HTR-8/SVneo (cell line): ENCODE data around the gene ZDHHC5.

Experiments
- DNase-seq: peaks from one replicate; pipeline ENCODE4 v3.0.0; 2011; ENCODE audit warnings: low spot score, mixed read lengths; ENCODE audit not compliant: insufficient read length
- FAIRE-seq: peaks from 2 replicates; lab custom pipeline; 2011; peaks lifted over from hg19 to GRCh38; lab: Jason Lieb, UNC

The ZDHHC5 gene, protein sequence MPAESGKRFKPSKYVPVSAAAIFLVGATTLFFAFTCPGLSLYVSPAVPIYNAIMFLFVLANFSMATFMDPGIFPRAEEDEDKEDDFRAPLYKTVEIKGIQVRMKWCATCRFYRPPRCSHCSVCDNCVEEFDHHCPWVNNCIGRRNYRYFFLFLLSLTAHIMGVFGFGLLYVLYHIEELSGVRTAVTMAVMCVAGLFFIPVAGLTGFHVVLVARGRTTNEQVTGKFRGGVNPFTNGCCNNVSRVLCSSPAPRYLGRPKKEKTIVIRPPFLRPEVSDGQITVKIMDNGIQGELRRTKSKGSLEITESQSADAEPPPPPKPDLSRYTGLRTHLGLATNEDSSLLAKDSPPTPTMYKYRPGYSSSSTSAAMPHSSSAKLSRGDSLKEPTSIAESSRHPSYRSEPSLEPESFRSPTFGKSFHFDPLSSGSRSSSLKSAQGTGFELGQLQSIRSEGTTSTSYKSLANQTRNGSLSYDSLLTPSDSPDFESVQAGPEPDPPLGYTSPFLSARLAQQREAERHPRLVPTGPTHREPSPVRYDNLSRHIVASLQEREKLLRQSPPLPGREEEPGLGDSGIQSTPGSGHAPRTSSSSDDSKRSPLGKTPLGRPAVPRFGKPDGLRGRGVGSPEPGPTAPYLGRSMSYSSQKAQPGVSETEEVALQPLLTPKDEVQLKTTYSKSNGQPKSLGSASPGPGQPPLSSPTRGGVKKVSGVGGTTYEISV

DNA sequence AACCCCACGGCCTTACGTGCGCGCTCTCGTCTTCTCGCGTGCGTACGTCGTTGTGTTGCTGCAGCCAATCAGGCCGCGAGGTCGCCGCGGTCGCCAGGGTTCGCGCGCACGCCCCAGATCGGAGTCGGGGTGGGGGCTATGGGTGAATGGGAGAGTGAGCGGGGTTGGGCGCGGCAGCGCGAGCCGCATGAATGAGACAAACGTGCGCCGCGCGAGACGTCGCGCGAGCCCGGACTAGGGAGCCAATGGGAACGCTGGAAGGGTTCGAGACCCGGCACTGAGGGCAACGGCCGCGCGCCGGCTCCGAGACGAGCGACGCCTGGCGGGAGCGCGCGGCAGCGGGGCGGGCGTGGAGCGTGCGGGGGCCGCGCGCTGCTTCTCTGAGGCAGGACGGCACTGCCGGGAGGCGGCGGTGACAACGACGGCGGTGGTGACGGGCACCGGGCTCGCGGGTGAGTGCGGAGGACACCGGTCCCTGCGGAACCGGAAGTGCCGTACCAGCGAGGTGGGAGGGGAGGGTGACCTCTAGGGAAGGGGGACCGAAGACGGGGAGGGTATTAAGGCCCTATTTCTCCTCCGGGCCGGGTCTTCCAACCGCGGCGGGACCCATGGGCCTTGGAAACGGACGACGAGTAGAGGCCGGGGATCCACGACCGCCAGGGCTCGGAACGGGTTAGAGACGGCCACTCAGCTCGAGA lies at the start of gene ZDHHC5:
Gene ZDHHC5 (plus strand): TSS at position 379 of the 698 bp plus-strand sequence. CDS start 4,977 bp downstream, outside the sequence.
- DNase-seq: peak; percentile 98

DNA sequence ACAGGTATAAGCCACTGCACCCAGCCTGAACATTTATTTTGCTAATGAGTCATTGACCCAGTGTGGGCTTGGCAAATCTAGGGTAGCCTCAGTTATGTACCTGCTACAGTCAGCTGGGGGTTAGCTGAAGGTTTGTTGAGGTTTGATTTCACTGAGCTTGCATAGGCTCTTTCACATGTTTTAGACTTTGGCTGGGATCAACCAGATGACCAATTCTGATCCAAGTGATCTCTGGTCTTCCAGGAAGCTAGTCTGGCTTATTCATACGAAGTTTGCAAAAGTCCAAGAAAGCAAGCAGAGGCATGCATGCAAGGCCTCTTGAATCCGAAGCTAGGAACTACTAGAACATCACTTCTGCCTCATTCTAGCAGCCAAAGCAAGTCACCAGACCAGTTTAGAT lies 49.5 kb upstream of the ZDHHC5 start:
- DNase-seq (no peak), FAIRE-seq (no peak)

More for the DNA sequence above, at the start of gene ZDHHC5:
- FAIRE-seq: peak; percentile 97

DNA sequence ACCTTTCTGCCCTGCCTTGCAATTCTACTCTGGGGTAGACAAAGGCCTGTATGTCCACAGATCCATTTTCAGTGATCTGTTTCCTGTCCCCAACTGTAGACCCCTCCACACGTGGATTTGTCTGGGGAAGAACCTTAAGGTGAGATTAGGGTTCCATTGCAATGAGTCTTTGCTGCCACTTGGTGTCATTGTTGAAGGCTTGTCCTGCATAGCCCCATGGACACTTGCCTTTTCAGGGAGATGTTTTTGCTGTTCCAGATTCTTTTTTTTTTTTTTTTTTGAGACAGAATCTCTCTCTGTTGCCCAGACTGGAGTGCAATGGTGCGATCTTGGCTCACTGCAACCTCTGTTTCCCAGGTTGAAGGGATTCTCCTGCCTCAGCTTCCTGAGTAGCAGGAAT lies 48.6 kb upstream of the ZDHHC5 start:
- DNase-seq (no peak), FAIRE-seq (no peak)

DNA sequence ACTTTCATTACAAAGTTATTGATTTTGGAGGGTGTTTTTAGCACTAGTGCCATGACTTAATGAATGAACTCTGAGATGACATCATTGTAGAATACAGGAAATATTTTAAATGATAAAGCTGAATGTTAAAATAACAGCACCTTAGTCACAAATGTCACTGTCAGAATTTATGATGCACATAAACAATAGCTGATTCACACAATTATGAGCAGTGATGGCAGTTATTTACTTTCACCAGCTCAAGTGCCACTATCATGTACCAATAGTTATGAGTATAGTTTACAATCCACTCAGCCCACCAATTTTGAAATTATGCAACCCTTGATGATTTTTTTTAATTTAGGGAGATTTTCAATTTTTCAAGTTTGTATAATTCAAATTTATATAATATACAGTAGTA lies 47.4 kb upstream of the ZDHHC5 start:
- no peak for DNase-seq

DNA sequence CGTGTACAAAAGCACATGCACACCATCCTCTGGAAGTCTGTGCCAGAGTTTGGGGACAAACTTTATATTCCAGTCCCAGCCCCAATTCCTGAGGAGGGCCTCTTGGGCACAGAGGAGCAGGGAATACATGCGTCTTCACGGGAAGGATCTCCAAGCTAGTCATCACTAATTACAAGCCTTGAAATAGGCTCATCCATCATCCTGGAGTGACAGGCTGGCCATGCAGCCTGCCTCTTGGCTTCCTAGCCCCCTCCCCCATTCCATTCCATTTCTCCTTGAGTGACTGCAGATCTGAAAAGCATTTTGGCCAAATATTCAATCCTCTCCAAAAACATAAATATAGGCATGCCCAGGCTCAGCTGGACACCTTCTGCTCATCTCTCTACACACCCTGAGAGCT lies 45.7 kb upstream of the ZDHHC5 start:
- DNase-seq (no peak), FAIRE-seq (no peak)

More for the DNA sequence above, 47.4 kb upstream of the ZDHHC5 start:
- FAIRE-seq: no peak

DNA sequence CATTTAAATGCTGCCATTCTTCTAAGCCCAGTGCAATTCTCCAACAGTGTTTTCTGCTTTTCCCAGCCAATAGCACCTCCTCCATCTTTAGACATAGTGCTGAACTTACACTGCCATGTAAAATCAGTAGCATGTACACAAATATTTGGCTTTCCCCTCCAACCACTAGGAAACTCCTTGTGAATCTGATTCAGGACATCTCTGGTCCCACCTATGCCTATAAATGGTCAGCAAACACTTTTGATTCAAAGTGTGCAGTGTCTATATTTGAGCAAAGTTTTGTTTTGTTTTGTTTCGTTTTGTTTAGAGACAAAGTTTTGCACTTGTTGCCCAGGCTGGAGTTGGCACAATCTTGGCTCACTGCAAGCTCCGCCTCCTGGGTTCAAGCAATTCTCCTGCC lies 43.0 kb upstream of the ZDHHC5 start:
- no peak for FAIRE-seq
- DNase-seq: no peak

DNA sequence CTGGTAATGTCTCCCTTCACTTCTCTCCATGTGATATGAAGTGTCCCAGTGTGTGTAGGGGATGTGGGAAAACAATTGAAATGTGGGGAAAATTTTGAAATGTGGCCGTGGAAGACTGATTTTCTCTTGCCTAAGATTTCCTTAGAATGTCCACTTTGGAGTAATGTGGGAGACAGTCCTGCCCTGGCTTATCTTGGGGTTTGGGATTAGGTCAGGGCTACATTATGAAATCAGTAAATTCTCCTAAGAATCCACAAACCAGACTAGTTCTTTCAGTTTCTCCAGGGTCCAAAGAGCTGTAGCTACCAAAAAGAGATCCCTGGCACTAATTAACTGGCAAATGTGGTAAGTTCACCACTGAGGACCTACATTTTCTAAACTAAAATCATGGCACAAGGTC lies 41.0 kb upstream of the ZDHHC5 start:
- DNase-seq: no peak
- FAIRE-seq: no peak

DNA sequence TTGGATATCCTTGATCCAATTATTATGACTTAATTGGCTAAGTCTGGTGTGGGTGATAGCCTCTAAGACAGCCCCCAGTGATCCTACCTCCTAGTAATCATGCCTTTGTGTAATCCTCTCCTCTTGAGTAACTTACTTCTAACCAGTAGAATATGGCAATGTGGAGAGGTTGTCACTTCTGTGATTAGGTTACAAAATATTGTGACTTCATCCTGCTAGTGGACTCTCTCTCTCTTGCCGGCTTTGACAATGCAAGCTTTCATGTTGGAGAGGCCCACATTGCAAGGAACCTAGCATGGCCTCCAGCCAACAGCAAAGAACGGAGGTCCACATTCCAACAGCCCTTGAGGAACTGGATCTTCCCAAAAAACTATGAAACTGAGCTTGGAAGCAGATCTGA lies 37.7 kb upstream of the ZDHHC5 start:
- DNase-seq: no peak

DNA sequence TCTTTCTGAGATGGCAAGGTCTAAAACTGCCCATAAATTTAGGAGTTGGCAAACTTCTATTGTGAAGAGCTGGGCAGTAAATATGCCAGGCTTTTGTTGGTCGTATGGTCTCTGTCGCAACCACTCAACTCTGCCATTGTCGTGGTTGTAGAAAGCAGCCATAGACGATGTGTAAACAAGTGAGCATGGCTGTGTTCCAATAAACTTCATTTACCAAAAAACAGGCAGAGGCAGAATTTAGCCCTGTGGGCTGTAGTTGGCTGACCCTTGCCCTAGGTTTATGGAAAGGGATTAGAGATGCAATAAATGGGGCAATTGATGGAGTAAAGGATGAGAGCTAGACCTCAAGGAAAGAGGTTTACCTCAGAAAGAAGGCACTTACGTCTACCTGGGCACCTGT lies 35.8 kb upstream of the ZDHHC5 start:
- DNase-seq (no peak), FAIRE-seq (no peak)

More for the DNA sequence above, 37.7 kb upstream of the ZDHHC5 start:
- FAIRE-seq: no peak

DNA sequence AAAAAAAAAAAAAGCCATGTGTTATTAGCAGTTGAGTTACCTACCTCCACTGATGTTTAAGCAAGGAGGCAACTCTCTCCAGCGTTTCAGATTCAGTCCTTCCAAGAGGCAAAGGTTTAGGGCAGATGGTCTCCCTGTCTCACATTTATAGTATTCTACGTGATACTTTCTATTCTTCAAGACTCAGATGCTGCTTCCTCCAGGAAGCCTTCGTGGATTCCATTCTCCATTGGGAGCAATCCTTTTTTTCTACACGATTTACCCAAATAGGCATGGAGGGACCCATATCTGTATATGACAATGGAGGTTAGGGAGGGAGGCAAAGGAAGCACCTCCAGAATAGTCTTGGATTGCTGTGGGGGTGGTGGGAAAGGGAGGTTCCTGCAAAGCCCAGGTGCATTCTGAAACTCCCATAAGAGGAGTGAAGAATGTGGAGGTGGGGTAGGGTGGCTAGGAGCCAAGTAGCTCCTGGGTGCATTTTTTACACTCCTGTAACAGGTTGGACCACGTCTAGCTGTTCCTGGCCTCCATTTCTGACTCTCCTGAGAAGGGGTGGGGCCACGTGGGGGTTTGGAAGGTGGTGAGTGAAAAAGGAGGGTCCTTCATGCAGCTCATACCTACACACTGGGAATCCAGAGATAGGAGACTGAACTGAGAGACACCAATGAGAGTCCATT lies 34.4 kb upstream of the ZDHHC5 start:
- FAIRE-seq: no peak

DNA sequence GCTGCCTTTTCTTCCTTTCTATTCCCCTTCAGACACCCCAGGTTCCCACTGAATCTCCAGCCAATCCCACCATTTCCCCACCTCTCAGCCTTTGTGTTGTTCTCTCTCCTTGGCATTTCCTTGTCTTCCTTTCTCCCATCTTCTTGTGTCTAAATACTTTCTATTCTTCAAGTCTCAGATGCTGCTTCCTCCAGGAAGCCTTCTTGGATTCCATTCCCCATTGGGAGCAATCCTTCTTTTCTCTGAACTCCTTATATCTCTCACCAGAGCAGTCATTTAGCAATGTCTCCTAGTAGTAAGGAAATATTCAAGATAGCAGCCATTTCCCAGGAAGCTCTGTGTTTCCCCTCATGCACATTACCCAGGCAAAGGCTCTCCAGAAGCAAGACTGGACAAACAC lies 33.6 kb upstream of the ZDHHC5 start:
- FAIRE-seq (no peak), DNase-seq (no peak)

More for the DNA sequence above, 34.4 kb upstream of the ZDHHC5 start:
- DNase-seq: no peak

DNA sequence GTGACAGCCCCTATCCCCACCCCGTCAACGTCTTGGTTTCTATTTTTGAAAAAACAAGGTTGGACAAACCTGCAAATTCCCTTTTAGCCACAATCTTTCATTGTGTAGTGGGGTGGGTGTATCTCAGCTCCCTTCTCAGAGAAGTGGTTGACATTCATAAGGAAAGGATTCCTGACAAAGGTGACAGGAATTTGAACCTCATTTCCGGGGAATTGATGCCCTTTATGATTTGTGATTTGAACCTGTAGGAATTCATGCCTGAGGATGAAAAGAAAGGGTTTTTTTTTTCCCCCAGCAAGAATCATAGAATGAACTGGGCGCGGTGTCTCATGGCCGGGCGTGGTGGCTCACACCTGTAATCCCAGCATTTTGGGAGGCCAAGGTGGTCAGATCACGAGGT lies 32.7 kb upstream of the ZDHHC5 start:
- no peak for FAIRE-seq
- no peak for DNase-seq

DNA sequence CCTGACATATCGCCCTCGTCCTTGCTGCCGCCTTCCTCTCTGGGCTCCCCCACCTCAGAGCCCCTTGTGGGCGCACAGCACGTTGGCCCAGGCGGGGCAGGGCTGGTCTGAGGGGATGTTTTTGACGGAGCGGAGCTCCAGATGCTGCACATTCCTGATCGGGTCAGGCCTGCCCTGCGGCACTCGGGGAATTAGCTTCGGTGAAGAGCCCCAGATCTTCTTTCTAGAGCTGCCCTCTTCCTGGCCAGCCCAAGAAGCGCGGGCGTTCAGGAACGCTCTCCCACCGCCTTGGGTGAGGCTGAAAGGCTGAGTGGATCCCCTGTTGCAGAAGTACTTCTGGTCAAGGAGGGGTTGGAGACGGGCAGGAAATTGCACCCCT lies 30.3 kb upstream of the ZDHHC5 start:
- peak; percentile 65 for DNase-seq
- FAIRE-seq: peak; percentile 84

DNA sequence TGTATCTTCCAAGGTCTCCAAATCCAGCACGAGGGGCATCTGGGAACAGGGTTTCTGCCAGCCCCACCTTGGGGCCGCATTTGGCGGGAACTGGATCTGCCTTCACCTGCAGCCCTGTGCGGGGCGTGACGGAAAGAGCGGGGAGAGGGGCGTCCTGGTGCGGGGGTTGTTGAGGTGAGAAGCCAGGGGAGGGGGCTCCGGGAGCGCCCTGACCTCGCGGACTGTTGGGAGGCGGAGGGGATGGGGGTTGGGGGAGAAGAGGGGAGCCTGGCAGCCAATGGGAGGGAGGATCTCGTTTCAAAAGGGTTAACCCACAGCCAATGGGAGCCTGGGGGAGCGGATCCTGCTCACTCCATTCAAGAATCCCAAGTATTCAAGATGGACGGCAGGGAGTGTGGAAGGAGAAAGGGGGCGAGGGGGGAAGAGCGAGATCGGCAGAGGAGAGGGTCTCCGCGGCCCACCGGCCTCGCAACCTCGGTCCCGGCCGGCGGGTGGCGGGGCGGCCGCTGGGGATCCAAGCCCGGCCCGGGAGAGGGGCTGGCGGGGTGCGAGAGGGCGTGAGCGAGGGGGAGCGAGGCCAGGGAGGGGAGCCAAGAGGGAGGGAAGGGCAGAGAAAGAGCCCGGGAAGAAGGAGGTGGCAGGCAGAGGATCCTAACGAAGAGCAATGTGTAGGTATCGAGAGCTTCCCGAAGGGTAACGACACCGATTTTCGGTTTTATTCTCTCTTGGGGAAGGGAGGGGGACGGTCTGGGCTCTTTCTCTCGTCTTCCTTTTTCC lies 29.7 kb upstream of the ZDHHC5 start:
- FAIRE-seq (peak; percentile 75), DNase-seq (peak; percentile 97)

DNA sequence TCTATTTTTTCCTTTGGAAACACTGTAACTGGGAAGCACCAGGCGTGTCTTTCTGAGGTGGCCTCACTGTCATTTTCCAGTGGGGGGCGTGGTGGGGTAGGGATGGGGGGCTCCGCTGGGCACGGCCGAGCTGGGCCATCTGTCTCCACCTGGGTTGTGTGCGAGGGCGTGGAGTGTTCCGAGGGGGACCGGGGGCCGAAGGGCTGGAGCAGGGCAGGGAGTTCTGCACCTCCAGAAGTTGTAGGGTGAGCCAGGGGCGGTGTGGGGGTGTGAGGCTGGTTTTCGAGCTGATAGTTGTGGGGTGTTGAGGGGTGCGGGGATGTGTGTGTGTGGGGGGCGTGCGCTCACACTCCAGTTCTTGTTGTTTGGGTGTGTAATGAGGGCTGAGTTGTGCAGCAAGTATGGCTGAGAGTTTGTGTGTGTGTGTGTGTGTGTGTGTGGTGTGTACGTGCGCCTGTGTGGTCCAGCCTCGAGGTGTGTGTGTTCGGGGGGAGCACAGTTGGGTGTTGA lies 29.0 kb upstream of the ZDHHC5 start:
- peak; percentile 75 for FAIRE-seq
- DNase-seq: no peak

DNA sequence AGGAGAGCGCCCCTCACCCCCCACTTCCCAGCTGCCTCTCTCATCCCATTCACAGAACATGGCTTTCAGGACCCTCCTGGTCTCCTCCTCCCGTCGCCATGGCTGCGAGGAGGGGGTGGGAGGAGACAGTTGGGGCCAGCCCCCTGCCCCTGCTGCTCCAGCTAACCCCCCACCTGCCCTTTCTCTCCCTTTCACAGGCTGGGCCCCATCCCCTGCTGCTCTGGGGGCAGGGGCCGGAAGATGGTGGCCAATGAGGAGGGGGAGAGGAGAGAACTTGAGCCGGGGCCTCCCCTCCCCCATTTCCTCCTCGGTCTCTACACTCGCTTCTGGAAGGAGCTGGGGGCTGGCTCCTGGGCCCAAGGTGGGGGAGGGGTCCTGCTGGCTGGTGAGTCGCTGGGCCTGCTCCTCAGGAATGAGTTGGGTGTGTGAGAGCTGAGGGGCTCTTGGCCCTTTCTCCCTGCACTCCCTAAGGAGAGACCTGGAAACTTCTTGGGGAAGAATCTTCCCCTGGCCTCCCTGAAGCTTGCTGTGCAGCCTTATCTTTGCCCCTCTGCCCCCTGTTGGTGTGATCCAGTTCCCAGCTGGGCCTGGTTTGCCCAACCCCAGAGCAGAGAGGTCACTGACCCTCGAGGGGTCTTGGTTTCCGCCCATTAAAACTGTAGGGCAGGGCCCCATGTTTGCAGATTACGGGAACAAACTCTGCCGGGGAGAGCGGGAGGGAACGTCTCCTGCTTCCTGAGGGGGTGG lies 28.4 kb upstream of the ZDHHC5 start:
- FAIRE-seq: peak; percentile 16
- DNase-seq: peak; percentile 52

DNA sequence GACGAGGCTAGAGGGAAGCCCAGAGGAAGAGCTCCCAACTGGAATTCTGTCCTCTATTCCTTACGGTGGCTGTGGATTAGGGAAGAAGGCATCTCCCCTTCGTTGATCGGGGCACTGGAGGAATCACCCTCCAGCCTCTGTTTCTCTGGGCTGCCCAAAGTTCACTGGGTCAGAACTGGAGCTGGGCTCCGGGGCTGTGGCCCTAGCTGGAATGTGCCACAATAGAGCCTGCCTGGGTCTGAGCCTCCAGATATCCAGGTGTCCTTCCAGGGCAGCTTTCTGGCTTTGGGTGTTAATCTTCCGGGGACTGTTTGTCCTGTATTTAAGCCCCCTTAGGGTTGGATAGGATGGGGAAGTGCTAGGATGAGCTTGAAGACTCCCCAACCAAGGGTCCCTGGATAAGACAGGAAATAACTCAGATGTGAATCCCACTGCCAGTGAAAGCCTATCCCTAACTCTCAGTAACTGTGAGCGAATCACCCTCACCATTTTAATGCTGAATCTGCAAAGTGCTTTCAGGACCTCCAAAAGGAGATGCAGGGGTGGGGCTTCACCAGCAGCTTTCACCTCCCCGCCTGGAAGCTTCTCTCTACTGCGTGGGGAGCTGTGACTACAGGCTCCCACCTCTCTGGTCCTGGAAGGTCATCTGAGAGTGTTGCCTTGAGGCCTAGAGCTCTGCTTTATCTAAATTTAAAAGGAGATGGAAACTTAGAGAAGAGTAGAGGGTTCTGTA lies 27.7 kb upstream of the ZDHHC5 start:
- DNase-seq (no peak), FAIRE-seq (no peak)
